NCI-H2196 (cell line): ENCODE results near the gene UQCR11.

Experiments used
- DNase-seq: peaks from one replicate; lab custom pipeline; 2025; ENCODE audit not compliant: unreplicated experiment; lab: John Stamatoyannopoulos, UW

UQCR11 gene

GRCh38 chr19:1636325-1637236 is 31.3 kb upstream of the UQCR11 start:
- no peak for DNase-seq

GRCh38 chr19:1634938-1635243 is 29.6 kb upstream of the UQCR11 start:
- DNase-seq: no peak

GRCh38 chr19:1634242-1634937 is 29.1 kb upstream of the UQCR11 start:
- no peak for DNase-seq

GRCh38 chr19:1633269-1633826 is 28.1 kb upstream of the UQCR11 start:
- DNase-seq: no peak

- DNase-seq: no peak
Observed at GRCh38 chr19:1632462-1633268, 27.4 kb upstream of the UQCR11 start.

GRCh38 chr19:1631557-1632100 is 26.4 kb upstream of the UQCR11 start:
- no peak for DNase-seq

GRCh38 chr19:1630811-1631210 is 25.5 kb upstream of the UQCR11 start:
- DNase-seq: no peak

- no peak for DNase-seq
Observed at GRCh38 chr19:1630012-1630411, 24.8 kb upstream of the UQCR11 start.

GRCh38 chr19:1629256-1629808 is 24.1 kb upstream of the UQCR11 start:
- DNase-seq: no peak

- DNase-seq: no peak
Observed at GRCh38 chr19:1627194-1627593, 21.9 kb upstream of the UQCR11 start.

- no peak for DNase-seq
Observed at GRCh38 chr19:1626417-1627010, 21.3 kb upstream of the UQCR11 start.

GRCh38 chr19:1624458-1624857 is 19.2 kb upstream of the UQCR11 start:
- peak; percentile 23 for DNase-seq

GRCh38 chr19:1622541-1622940 is 17.3 kb upstream of the UQCR11 start:
- DNase-seq: no peak

GRCh38 chr19:1622007-1622406 is 16.7 kb upstream of the UQCR11 start:
- DNase-seq: no peak

GRCh38 chr19:1621574-1621973 is 16.3 kb upstream of the UQCR11 start:
- DNase-seq: no peak

- no peak for DNase-seq
Observed at GRCh38 chr19:1621021-1621420, 15.8 kb upstream of the UQCR11 start.

- no peak for DNase-seq
Observed at GRCh38 chr19:1620502-1620901, 15.2 kb upstream of the UQCR11 start.

GRCh38 chr19:1619703-1620102 is 14.4 kb upstream of the UQCR11 start:
- DNase-seq: no peak

- no peak for DNase-seq
Observed at GRCh38 chr19:1619094-1619439, 13.8 kb upstream of the UQCR11 start.
